ENCODE results near the gene DSCAML1.

DSCAML1 gene

DNA sequence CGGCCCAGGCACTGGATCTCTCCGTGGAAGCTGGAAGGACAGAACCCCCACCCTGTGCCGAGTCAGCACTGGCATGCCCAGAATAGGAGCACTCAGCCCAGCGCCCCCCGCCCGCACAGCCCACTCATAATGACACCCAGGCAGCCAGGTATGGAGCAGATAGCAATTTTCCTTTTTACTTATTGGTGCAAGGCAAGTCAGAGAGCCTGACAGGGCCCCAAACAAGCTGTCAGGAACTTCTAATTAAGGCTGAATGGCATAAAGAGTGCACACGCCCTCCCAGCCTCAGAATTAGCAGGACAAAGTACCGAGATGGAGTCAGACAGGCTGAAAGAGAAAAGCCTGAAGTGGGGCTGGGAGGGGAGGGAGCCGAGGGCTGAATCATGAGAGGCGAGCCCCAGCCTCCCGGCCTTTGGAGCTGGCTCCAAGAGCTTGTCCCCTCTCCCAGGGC is 76.9 kb downstream of the DSCAML1 start:
- no peak overlapping the region for H3K4me3 ChIP-seq (ENCODE audit: extremely low read depth, insufficient read depth, low read length, poor library complexity, severe bottlenecking)
- H3K36me3 ChIP-seq (ENCODE audit: control insufficient read depth, insufficient read depth, low read length), result no peaks in the 10 kb centered on the region
- H3K27ac ChIP-seq (ENCODE audit: low read depth, low read length, severe bottlenecking), result no peak overlapping the region
- H3K9me3 ChIP-seq (ENCODE audit: control insufficient read depth, low read length), result no peaks in the 10 kb centered on the region
- peaks cover 11% of the 10 kb centered on the region for H3K4me1 ChIP-seq (ENCODE audit: control insufficient read depth, insufficient read depth, low read length, poor library complexity, severe bottlenecking)
- 25 to 28% methylated on average over 10 to 11 of the region's 11 CpGs for WGBS, 2 experiments (ENCODE audit: insufficient coverage in 2 of 2)

DNA sequence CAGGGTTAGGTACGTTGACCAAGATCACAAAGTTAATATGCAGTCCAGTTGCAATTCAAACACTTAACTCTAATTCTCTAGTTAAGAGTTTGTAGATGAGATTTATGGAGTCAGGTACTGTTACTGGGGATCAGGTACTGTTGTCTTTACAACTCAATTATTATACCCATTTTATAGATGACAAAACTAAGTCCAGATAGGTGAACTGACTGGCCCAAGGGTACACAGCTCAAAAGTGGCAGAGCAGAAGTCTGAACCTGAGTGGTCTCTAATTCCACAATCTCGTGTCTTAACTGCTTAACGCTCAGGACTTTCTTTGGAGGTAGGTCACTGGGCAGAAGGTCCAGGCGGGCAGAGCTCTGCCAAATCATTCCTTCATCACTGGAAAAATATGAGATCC is 77.5 kb downstream of the DSCAML1 start:
- Histone ChIP-seq H3K4me1 (ENCODE audit: control insufficient read depth, insufficient read depth, low read length, poor library complexity, severe bottlenecking) (peaks cover 11% of the 10 kb centered on the region), H3K27ac (ENCODE audit: low read depth, low read length, severe bottlenecking) (no peak overlapping the region), H3K9me3 (ENCODE audit: control insufficient read depth, low read length) (no peaks in the 10 kb centered on the region), H3K4me3 (ENCODE audit: extremely low read depth, insufficient read depth, low read length, poor library complexity, severe bottlenecking) (no peak overlapping the region), H3K36me3 (ENCODE audit: control insufficient read depth, insufficient read depth, low read length) (no peaks in the 10 kb centered on the region)
- WGBS, 2 experiments (ENCODE audit: insufficient coverage in 2 of 2), result 100% methylated on average over 2 of the region's 4 CpGs; no CpG with 5 or more reads in 1 of the 2 experiments

- Histone ChIP-seq H3K4me1 (ENCODE audit: control insufficient read depth, insufficient read depth, low read length, poor library complexity, severe bottlenecking) (peaks cover 11% of the 10 kb centered on the region), H3K9me3 (ENCODE audit: control insufficient read depth, low read length) (no peaks in the 10 kb centered on the region)
Measured at GRCh38 chr11:117717485-117718314, 79.3 kb downstream of the DSCAML1 start.

GRCh38 chr11:117716521-117717440 is 80.2 kb downstream of the DSCAML1 start:
- WGBS, 2 experiments (ENCODE audit: insufficient coverage in 2 of 2), result 87 to 95% methylated on average over 11 to 13 of the region's 20 CpGs

More at GRCh38 chr11:117717485-117718314, 79.3 kb downstream of the DSCAML1 start:
- Histone ChIP-seq H3K4me3 (ENCODE audit: extremely low read depth, insufficient read depth, low read length, poor library complexity, severe bottlenecking) (no peak overlapping the region), H3K36me3 (ENCODE audit: control insufficient read depth, insufficient read depth, low read length) (no peaks in the 10 kb centered on the region), H3K27ac (ENCODE audit: low read depth, low read length, severe bottlenecking) (no peak overlapping the region)
- 53 to 85% methylated on average over 5 to 11 of the region's 25 CpGs for WGBS, 2 experiments (ENCODE audit: insufficient coverage in 2 of 2)

DNA sequence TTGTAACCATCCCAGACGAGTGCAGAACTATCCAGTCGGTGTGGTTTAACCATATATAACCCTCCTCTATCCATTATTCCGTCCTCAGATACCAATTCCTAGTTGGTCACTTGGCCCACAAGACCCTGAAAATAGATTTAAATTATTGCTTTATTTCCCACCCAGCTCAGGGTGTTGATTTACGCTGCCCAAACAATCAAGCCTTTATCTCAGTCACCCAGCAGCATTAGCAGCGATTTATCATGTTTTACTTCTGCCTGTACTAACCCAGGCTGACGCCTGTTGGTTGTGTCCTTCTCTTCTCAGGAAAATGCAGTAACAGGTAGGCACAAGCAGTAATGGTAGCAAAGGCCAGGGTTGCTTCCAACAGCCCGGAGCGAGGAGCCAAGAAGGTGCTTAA is 81.2 kb downstream of the DSCAML1 start:
- WGBS, 2 experiments (ENCODE audit: insufficient coverage in 2 of 2), result 65 to 98% methylated on average over 4 to 6 of the region's 8 CpGs
- Histone ChIP-seq H3K9me3 (ENCODE audit: control insufficient read depth, low read length) (no peaks in the 10 kb centered on the region), H3K36me3 (ENCODE audit: control insufficient read depth, insufficient read depth, low read length) (no peaks in the 10 kb centered on the region), H3K27ac (ENCODE audit: low read depth, low read length, severe bottlenecking) (no peak overlapping the region), H3K4me1 (ENCODE audit: control insufficient read depth, insufficient read depth, low read length, poor library complexity, severe bottlenecking) (peaks cover 11% of the 10 kb centered on the region), H3K4me3 (ENCODE audit: extremely low read depth, insufficient read depth, low read length, poor library complexity, severe bottlenecking) (no peak overlapping the region)

More at GRCh38 chr11:117716521-117717440, 80.2 kb downstream of the DSCAML1 start:
- Histone ChIP-seq H3K4me1 (ENCODE audit: control insufficient read depth, insufficient read depth, low read length, poor library complexity, severe bottlenecking) (peaks cover 11% of the 10 kb centered on the region), H3K4me3 (ENCODE audit: extremely low read depth, insufficient read depth, low read length, poor library complexity, severe bottlenecking) (no peak overlapping the region), H3K36me3 (ENCODE audit: control insufficient read depth, insufficient read depth, low read length) (no peaks in the 10 kb centered on the region), H3K27ac (ENCODE audit: low read depth, low read length, severe bottlenecking) (no peak overlapping the region), H3K9me3 (ENCODE audit: control insufficient read depth, low read length) (no peaks in the 10 kb centered on the region)

GRCh38 chr11:117713538-117713991 is 83.5 kb downstream of the DSCAML1 start:
- H3K4me1 ChIP-seq (ENCODE audit: control insufficient read depth, insufficient read depth, low read length, poor library complexity, severe bottlenecking), result peaks cover 7% of the 10 kb centered on the region
- no peaks in the 10 kb centered on the region for H3K36me3 ChIP-seq (ENCODE audit: control insufficient read depth, insufficient read depth, low read length)
- no peak overlapping the region for H3K27ac ChIP-seq (ENCODE audit: low read depth, low read length, severe bottlenecking)
- no peaks in the 10 kb centered on the region for H3K9me3 ChIP-seq (ENCODE audit: control insufficient read depth, low read length)
- 91 to 94% methylated on average over 2 of the region's 6 CpGs for WGBS, 2 experiments (ENCODE audit: insufficient coverage in 2 of 2)
- no peak overlapping the region for H3K4me3 ChIP-seq (ENCODE audit: extremely low read depth, insufficient read depth, low read length, poor library complexity, severe bottlenecking)

DNA sequence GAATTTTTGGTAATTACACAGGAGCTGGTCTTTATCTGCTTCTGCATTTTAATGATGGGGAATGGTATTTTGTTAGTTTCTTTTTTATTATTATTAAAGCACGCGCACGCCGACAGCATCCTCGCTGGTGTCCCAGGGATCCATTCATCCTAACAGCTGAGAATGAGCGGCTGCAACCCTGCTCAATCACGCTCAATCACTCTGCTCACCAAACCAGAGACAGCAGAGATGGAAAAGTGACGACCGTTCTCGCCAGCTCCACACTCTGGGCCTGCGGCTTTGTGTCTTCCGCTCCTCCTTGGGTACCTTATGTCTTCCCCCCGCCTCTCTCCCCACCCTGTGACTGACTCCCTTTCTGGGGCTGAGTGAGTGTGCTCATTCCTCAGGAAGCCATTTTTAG is 84.5 kb downstream of the DSCAML1 start:
- Histone ChIP-seq H3K9me3 (ENCODE audit: control insufficient read depth, low read length) (no peaks in the 10 kb centered on the region), H3K4me3 (ENCODE audit: extremely low read depth, insufficient read depth, low read length, poor library complexity, severe bottlenecking) (no peak overlapping the region), H3K36me3 (ENCODE audit: control insufficient read depth, insufficient read depth, low read length) (no peaks in the 10 kb centered on the region), H3K27ac (ENCODE audit: low read depth, low read length, severe bottlenecking) (no peak overlapping the region), H3K4me1 (ENCODE audit: control insufficient read depth, insufficient read depth, low read length, poor library complexity, severe bottlenecking) (no peaks in the 10 kb centered on the region)
- 79 to 97% methylated on average over 3 to 9 of the region's 13 CpGs for WGBS, 2 experiments (ENCODE audit: insufficient coverage in 2 of 2)

GRCh38 chr11:117711331-117711730 is 85.7 kb downstream of the DSCAML1 start:
- WGBS, 2 experiments (ENCODE audit: insufficient coverage in 2 of 2), result 83 to 91% methylated on average over 6 of the region's 7 CpGs
- Histone ChIP-seq H3K4me1 (ENCODE audit: control insufficient read depth, insufficient read depth, low read length, poor library complexity, severe bottlenecking) (no peaks in the 10 kb centered on the region), H3K36me3 (ENCODE audit: control insufficient read depth, insufficient read depth, low read length) (no peaks in the 10 kb centered on the region), H3K4me3 (ENCODE audit: extremely low read depth, insufficient read depth, low read length, poor library complexity, severe bottlenecking) (no peak overlapping the region), H3K27ac (ENCODE audit: low read depth, low read length, severe bottlenecking) (no peak overlapping the region), H3K9me3 (ENCODE audit: control insufficient read depth, low read length) (no peaks in the 10 kb centered on the region)

DNA sequence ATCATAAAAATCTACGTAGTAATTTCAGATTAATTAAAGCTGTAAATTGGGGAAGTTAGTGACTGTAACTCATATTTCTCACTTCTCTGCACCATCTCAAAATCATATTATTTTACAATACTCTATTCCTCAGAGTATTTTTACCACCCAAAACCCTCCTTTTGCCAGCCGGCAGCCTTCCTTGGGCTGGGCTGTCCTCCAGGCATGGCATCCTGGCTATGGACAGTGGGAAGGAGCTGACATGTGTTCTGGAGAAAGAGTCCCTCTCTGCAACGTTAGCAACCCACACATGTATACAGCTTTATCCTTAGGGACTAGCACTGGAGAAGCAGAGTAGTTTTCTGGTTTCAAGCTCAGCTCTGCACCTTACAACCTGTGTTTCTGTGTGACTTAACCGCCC is 86.8 kb downstream of the DSCAML1 start:
- H3K36me3 ChIP-seq (ENCODE audit: control insufficient read depth, insufficient read depth, low read length), result no peaks in the 10 kb centered on the region
- H3K27ac ChIP-seq (ENCODE audit: low read depth, low read length, severe bottlenecking), result no peak overlapping the region
- 80% methylated on average over 2 of the region's 4 CpGs; no CpG with 5 or more reads in 1 of the 2 experiments for WGBS, 2 experiments (ENCODE audit: insufficient coverage in 2 of 2)
- no peaks in the 10 kb centered on the region for H3K9me3 ChIP-seq (ENCODE audit: control insufficient read depth, low read length)
- no peak overlapping the region for H3K4me3 ChIP-seq (ENCODE audit: extremely low read depth, insufficient read depth, low read length, poor library complexity, severe bottlenecking)
- no peaks in the 10 kb centered on the region for H3K4me1 ChIP-seq (ENCODE audit: control insufficient read depth, insufficient read depth, low read length, poor library complexity, severe bottlenecking)

GRCh38 chr11:117706322-117706814 is 90.6 kb downstream of the DSCAML1 start:
- Histone ChIP-seq H3K36me3 (ENCODE audit: control insufficient read depth, insufficient read depth, low read length) (no peaks in the 10 kb centered on the region), H3K9me3 (ENCODE audit: control insufficient read depth, low read length) (no peaks in the 10 kb centered on the region), H3K4me3 (ENCODE audit: extremely low read depth, insufficient read depth, low read length, poor library complexity, severe bottlenecking) (no peak overlapping the region), H3K27ac (ENCODE audit: low read depth, low read length, severe bottlenecking) (no peak overlapping the region), H3K4me1 (ENCODE audit: control insufficient read depth, insufficient read depth, low read length, poor library complexity, severe bottlenecking) (peaks cover 10% of the 10 kb centered on the region)
- WGBS, 2 experiments (ENCODE audit: insufficient coverage in 2 of 2), result 92 to 100% methylated on average over 5 to 9 of the region's 12 CpGs
